ENCODE results near the gene RASAL2.

DNA sequence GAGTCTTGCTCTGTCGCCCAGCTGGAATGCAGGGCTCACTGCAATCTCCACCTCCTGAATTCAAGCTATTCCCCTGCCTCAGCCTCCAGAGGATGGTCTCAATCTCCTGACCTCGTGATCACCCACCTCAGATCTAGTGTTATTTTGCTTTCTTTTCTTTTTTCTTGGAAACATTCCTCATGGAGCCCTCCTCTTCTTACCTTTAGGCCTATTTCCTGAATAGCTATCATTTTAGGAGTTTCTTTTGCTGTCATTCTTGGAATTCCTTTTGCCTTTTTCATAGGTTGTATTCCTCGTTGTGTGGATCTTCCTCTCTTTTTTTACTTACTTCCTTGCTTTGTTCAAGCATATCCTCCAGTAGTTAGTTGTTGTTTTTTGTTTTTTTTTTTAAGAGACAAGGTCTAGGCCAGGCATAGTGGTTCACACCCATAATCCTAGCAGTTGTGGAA lies 173.8 kb downstream of the RASAL2 start:
- TF ChIP-seq CTCF (conservative IDR thresholded peaks at IDR 0.05 in 1 of 2, IDR thresholded peaks at IDR 0.05 in 1 of 2; ENCODE audit: extremely low read depth in 1 of 2, insufficient read depth in 1 of 2, low read depth in 1 of 2, low read length in 2 of 2) (no peak), EZH2 (IDR thresholded peaks at IDR 0.05; ENCODE audit: borderline replicate concordance, low read length) (no peak)

Data from mammary epithelial cell (primary cell).